GM23338 (cell line): ENCODE results near the gene AP1G2. TPM values are rescaled to one million over a fixed set of nuclear protein-coding genes. Genes with fewer than 3 reads are reported as not detected.

Experiments
- ATAC-seq: fragments of 200-7000 bp; cut with Tn5 transposase; 3 replicates; pipeline ENCODE4 v1.9.1; 2020
- DNase-seq: peaks from one replicate; pipeline ENCODE4 v3.0.0-alpha.2; 2015; ENCODE audit warnings: low spot score
- H2AFZ ChIP-seq: fragments of 200-600 bp; sonication (generic); 2 replicates; pipeline ENCODE4 v1.8.0; 2016; ENCODE audit warnings: antibody characterized with exemption, mild to moderate bottlenecking, moderate library complexity
- H3F3A ChIP-seq: fragments of 200-600 bp; sonication (generic); replicated peaks from 2 replicates; pipeline ENCODE4 v1.8.0; 2017; ENCODE audit warnings: antibody characterized with exemption, mixed run types, low read depth
- H3K27ac ChIP-seq: fragments of 200-600 bp; sonication (generic); 2 replicates; pipeline ENCODE4 v1.6.1; 2016; ENCODE audit warnings: low read depth
- H3K27me3 ChIP-seq: fragments of 200-600 bp; sonication (generic); 2 replicates; pipeline ENCODE4 v1.8.0; 2016; ENCODE audit warnings: mild to moderate bottlenecking, mixed run types, moderate library complexity; ENCODE audit not compliant: insufficient read depth
- H3K36me3 ChIP-seq: fragments of 200-600 bp; sonication (generic); 2 replicates; pipeline ENCODE4 v1.8.0; 2016; ENCODE audit warnings: mild to moderate bottlenecking; ENCODE audit not compliant: insufficient read depth
- H3K4me1 ChIP-seq: fragments of 200-600 bp; sonication (generic); 2 replicates; pipeline ENCODE4 v1.8.0; 2016; ENCODE audit warnings: mild to moderate bottlenecking, moderate library complexity; ENCODE audit not compliant: insufficient read depth
- H3K4me2 ChIP-seq: fragments of 200-600 bp; sonication (generic); 2 replicates; pipeline ENCODE4 v1.7.1; 2017; ENCODE audit warnings: mixed run types
- H3K4me3 ChIP-seq: fragments of 200-600 bp; sonication (generic); 2 replicates; pipeline ENCODE4 v1.6.1; 2016; ENCODE audit warnings: mixed run types
- H3K79me2 ChIP-seq: fragments of 200-600 bp; sonication (generic); replicated peaks from 2 replicates; pipeline ENCODE4 v1.8.0; 2017; ENCODE audit warnings: mild to moderate bottlenecking; ENCODE audit not compliant: insufficient read depth
- H3K9me2 ChIP-seq: fragments of 200-600 bp; sonication (generic); 2 replicates; pipeline ENCODE4 v1.8.0; 2017; ENCODE audit not compliant: insufficient read depth
- H4K20me1 ChIP-seq: fragments of 200-600 bp; sonication (generic); replicated peaks from 2 replicates; pipeline ENCODE4 v1.8.0; 2017; ENCODE audit warnings: mild to moderate bottlenecking; ENCODE audit not compliant: insufficient read depth
- H3K27ac Mint-ChIP-seq: 2 replicates; pipeline ENCODE4 v1.8.0; 2020; ENCODE audit warnings: inconsistent platforms, mild to moderate bottlenecking, moderate library complexity, mixed read lengths
- H3K27me3 Mint-ChIP-seq: 3 replicates; pipeline ENCODE4 v1.8.0; 2022; ENCODE audit warnings: low read depth, mild to moderate bottlenecking, moderate library complexity, mixed read lengths, inconsistent platforms; ENCODE audit not compliant: insufficient read depth, poor library complexity
- H3K36me3 Mint-ChIP-seq: 3 replicates; pipeline ENCODE4 v1.8.0; 2021; ENCODE audit warnings: low read depth, mild to moderate bottlenecking, inconsistent platforms, moderate library complexity, mixed read lengths
- H3K4me1 Mint-ChIP-seq: 3 replicates; pipeline ENCODE4 v1.8.0; 2020; ENCODE audit warnings: mild to moderate bottlenecking, inconsistent platforms, mixed read lengths
- H3K4me3 Mint-ChIP-seq: 3 replicates; pipeline ENCODE4 v1.8.0; 2021; ENCODE audit warnings: moderate library complexity, mild to moderate bottlenecking, inconsistent platforms, mixed read lengths
- H3K9me3 Mint-ChIP-seq: 3 replicates; pipeline ENCODE4 v1.8.0; 2020; ENCODE audit warnings: moderate library complexity, mild to moderate bottlenecking, inconsistent platforms, mixed read lengths
- CREB1 ChIP-seq: fragments of 250-450 bp; sonication (Bioruptor Pico); IDR thresholded peaks from 2 replicates; pipeline ENCODE4 v1.5.0; 2020; ENCODE audit warnings: low read depth, mild to moderate bottlenecking, moderate library complexity
- EZH2 ChIP-seq: fragments of 200-600 bp; sonication (generic); IDR thresholded peaks from one replicate; pipeline ENCODE4 v1.8.0; 2017; ENCODE audit warnings: antibody characterized with exemption, mild to moderate bottlenecking, low read depth; ENCODE audit not compliant: unreplicated experiment
- EZH2phosphoT487 ChIP-seq: fragments of 200-600 bp; sonication (generic); IDR thresholded peaks from one replicate; pipeline ENCODE4 v1.8.1; 2018; ENCODE audit warnings: antibody characterized with exemption; ENCODE audit not compliant: unreplicated experiment
- NANOG ChIP-seq: IDR thresholded peaks from 2 replicates; pipeline ENCODE4 v1.6.1; 2016; ENCODE audit warnings: antibody characterized with exemption, borderline replicate concordance
- POLR2AphosphoS5 ChIP-seq: IDR thresholded peaks from 2 replicates; pipeline ENCODE4 v1.6.1; 2016; ENCODE audit warnings: antibody characterized with exemption, low read depth
- STAT1 ChIP-seq: IDR thresholded peaks from one replicate; pipeline ENCODE4 v1.6.1; 2016; ENCODE audit warnings: antibody characterized with exemption; ENCODE audit not compliant: unreplicated experiment
- ZNF114 ChIP-seq: fragments of 250-450 bp; sonication (Bioruptor Pico); IDR thresholded peaks from 2 replicates; pipeline ENCODE4 v1.5.0; 2020; ENCODE audit warnings: mild to moderate bottlenecking, moderate library complexity
- ZNF331 ChIP-seq: fragments of 250-450 bp; sonication (Bioruptor Pico); IDR thresholded peaks from 2 replicates; pipeline ENCODE4 v1.5.0; 2020; ENCODE audit warnings: low read depth, mild to moderate bottlenecking, moderate library complexity
- ZNF462 ChIP-seq: fragments of 250-450 bp; sonication (Bioruptor Pico); IDR thresholded peaks from 2 replicates; pipeline ENCODE4 v1.5.0; 2020; ENCODE audit warnings: mild to moderate bottlenecking, moderate library complexity
- polyA plus RNA-seq: library from polyadenylated mRNA; unstranded; fragments of >200 nt; fragmentation: Nextera tagmentation; extraction: Ambion mirVana; gene quantifications from 2 replicates; pipeline ENCODE4 v1.2.1, GENCODE V29; 2016
- total RNA-seq: library from RNA; depleted of rRNA; stranded (reverse); fragments of >200 nt; shearing (Covaris generic); gene quantifications from 2 replicates; pipeline ENCODE4 v1.2.3, GENCODE V29; 2014
- TF ChIP-seq, protein P1 (sequence below), 2 experiments: fragments of 200-600 bp in 1 of 2; sonication (generic) in 1 of 2; conservative IDR thresholded peaks; 2 replicates each; pipeline versions ENCODE4 v1.5.1 to v1.6.1; 2016 to 2017; ENCODE audit warnings: antibody characterized with exemption in 2 of 2, low read depth in 2 of 2, mild to moderate bottlenecking in 2 of 2, moderate library complexity in 1 of 2
- TF ChIP-seq, protein P2 (sequence below): IDR thresholded peaks from 2 replicates; pipeline ENCODE4 v1.6.1; 2016; ENCODE audit warnings: antibody characterized with exemption

AP1G2 gene
- total and polyA plus RNA-seq, 2 experiments from 2014 or later, result 55.3 to 63.5 TPM

- Histone ChIP-seq H3K27ac (no peak overlapping the region), H3K9me2 (no peaks in the 10 kb centered on the region), H3K4me2 (no peak overlapping the region), H3K4me3 (no peak overlapping the region), H2AFZ (no peak overlapping the region), H3K27me3 (no peaks in the 10 kb centered on the region), H3K4me1 (peaks cover 27% of the 10 kb centered on the region), H3F3A (peaks cover 11% of the 10 kb centered on the region), H4K20me1 (no peaks in the 10 kb centered on the region), H3K79me2 (no peaks in the 10 kb centered on the region), H3K36me3 (no peaks in the 10 kb centered on the region)
- ATAC-seq (no peak), DNase-seq (no peak)
- peaks cover 39% of the 10 kb centered on the region for H3K27me3 Mint-ChIP-seq
- peaks cover 33% of the 10 kb centered on the region for H3K4me1 Mint-ChIP-seq
- no peak overlapping the region for H3K27ac Mint-ChIP-seq
- peaks cover 44% of the 10 kb centered on the region for H3K36me3 Mint-ChIP-seq
- peaks cover 3% of the 10 kb centered on the region; the same call in 1 of the 3 replicates for H3K9me3 Mint-ChIP-seq
- no peak for TF ChIP-seq CREB1 (CRISPR knock-in tag)
- no peak for TF ChIP-seq EZH2phosphoT487
- TF ChIP-seq ZNF114, result no peak
- TF ChIP-seq EZH2, result no peak
- TF ChIP-seq ZNF462, result no peak
- TF ChIP-seq POLR2AphosphoS5, result no peak
- TF ChIP-seq, protein P1, sequence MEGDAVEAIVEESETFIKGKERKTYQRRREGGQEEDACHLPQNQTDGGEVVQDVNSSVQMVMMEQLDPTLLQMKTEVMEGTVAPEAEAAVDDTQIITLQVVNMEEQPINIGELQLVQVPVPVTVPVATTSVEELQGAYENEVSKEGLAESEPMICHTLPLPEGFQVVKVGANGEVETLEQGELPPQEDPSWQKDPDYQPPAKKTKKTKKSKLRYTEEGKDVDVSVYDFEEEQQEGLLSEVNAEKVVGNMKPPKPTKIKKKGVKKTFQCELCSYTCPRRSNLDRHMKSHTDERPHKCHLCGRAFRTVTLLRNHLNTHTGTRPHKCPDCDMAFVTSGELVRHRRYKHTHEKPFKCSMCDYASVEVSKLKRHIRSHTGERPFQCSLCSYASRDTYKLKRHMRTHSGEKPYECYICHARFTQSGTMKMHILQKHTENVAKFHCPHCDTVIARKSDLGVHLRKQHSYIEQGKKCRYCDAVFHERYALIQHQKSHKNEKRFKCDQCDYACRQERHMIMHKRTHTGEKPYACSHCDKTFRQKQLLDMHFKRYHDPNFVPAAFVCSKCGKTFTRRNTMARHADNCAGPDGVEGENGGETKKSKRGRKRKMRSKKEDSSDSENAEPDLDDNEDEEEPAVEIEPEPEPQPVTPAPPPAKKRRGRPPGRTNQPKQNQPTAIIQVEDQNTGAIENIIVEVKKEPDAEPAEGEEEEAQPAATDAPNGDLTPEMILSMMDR (conservative IDR thresholded peaks at IDR 0.05; ENCODE audit: low read depth in 2 of 2), result no peak
- TF ChIP-seq STAT1, result no peak
- TF ChIP-seq ZNF331 (CRISPR knock-in tag), result no peak
- TF ChIP-seq NANOG, result no peak
- TF ChIP-seq, protein P2, sequence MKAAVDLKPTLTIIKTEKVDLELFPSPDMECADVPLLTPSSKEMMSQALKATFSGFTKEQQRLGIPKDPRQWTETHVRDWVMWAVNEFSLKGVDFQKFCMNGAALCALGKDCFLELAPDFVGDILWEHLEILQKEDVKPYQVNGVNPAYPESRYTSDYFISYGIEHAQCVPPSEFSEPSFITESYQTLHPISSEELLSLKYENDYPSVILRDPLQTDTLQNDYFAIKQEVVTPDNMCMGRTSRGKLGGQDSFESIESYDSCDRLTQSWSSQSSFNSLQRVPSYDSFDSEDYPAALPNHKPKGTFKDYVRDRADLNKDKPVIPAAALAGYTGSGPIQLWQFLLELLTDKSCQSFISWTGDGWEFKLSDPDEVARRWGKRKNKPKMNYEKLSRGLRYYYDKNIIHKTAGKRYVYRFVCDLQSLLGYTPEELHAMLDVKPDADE, result no peak
- no peak overlapping the region; the same call in 2 of the 3 replicates for H3K4me3 Mint-ChIP-seq
Measured at GRCh38 chr14:23564181-23564812, 3.3 kb downstream of the AP1G2 start.
